Stimulated activated CD4-positive, alpha-beta T cell treated with anti-CD3 and anti-CD28 coated beads, Interleukin-4, amount 100 ng/mL, for 1 hour (primary cell): ENCODE measurements around the gene HHAT.

ENCODE experiments used
- DNase-seq: peaks from one replicate; pipeline ENCODE4 v3.0.0-alpha.2; 2020

Gene HHAT

DNA sequence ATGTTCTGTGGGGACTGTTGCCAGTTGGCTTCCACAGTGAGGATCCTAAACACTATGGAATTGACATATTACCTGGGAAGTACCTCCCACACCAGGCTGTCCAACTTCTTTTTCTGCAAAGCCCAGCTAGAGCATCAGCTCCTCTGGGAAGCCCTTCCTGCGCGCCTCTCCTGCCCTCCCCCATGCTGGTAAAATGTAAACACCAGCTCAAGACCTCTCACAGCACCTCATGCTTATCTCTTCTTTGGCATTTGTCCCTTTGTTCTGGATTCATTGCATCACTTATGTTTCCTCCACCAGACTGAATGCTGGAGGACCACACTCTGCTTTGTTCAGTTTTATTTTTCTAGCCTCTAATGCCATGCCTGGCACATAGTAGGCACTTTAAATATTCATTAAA is 172.1 kb downstream of the HHAT start:
- DNase-seq, result no peak

DNA sequence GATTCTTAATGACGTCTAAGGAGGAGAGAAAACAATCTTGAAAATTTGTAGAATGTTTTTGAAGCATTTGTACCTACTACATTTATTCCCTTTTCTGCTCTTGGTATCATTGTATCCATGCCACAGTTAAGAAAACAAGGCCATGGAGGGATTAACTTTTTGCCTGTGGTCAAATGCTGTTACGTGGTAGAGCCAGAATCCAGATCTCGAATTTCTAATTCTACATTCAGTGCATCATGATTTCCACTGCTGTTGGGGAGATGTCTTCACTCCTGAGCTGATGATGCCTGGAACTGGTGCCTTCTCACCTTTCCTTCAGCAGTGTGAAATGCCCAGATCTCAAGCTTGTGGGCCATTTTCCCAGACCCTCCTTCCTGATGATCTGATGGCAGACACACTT is 175.6 kb downstream of the HHAT start:
- DNase-seq, result no peak

DNA sequence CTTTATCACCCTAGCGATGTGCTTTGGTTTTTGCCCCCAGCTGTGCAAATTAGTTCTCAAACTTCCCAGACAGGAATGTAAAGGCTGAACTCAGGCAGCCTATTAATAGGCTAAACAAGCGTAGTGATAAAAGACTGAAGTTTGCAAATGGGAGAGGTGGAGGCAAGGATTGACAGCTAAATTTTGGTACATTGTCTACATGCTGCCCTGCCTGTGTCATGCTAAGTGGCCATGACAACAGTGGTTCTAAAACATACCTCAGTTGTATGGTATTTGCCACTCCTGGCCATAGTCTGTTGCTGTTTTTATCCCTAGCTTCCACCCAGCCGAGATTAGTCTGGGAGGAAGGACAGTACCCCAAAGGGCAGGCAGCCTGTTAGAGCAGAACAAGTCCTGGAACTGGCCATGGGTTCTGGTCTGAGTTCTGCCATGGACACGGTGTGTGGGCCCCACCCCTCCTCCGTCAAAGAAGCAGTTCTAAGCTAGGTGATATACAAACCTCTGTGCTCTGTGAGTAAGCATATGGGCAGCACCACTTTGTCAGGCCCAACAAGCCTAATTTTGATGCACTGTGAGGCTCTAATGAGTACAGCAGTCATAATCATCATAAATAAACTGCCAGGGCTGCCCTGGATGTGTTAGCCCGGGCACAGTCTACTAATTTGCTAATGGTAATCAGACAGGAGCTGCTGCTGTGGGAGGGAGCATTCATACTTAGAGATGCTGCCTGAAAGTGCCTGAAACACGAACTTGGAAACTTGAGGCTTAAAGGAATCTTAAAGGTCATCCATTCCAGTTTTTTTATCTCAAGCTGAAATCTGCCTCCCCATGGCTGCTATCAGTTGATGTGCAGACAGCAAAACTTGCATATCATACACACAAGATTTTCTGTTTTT is 177.1 kb downstream of the HHAT start:
- no peak for DNase-seq

DNA sequence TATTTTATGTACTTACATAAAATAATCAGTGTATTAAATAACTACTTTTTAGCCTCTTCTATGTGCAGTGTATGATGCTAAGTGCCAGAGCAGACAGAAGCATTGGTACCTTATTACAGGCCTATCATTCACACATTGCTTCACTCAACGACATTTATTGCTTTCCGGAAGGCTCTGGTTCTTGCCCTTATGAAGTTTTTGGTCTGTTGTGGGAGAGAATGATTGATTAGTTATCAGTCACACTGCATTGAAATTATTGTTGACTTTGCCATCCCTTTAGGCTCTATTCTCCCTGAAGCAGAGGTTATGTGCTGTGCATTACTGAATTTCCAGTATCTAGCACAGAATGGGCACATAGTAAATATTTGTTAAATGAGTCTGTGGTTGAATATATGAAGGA is 178.0 kb downstream of the HHAT start:
- no peak for DNase-seq

DNA sequence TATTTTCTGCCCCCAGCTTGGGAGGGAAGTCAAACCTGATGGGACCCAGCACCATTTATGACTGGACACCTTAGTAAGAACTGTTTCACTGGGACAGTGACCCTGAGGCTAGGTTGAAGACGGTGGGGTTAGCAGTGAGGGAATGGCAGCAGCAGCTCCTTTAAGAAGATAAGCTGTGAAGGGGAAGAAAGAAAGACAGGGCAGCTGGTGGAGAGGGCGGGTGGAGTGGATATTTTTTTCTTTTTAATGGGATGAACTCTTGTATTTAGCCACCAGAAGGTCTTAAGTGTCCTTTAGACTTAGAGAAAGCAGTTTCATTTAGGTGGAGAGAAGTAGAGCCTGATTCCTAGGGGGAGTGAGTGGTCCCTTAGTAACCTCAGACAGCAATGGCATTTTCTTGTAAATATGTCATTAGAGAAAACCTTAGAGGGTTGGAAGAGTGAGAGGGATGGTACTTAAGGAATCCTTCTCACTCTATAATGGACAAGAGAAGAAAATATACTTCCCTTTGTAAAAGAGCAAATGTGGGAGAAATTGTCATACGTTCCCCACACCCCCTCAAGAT is 187.5 kb downstream of the HHAT start:
- no peak for DNase-seq

DNA sequence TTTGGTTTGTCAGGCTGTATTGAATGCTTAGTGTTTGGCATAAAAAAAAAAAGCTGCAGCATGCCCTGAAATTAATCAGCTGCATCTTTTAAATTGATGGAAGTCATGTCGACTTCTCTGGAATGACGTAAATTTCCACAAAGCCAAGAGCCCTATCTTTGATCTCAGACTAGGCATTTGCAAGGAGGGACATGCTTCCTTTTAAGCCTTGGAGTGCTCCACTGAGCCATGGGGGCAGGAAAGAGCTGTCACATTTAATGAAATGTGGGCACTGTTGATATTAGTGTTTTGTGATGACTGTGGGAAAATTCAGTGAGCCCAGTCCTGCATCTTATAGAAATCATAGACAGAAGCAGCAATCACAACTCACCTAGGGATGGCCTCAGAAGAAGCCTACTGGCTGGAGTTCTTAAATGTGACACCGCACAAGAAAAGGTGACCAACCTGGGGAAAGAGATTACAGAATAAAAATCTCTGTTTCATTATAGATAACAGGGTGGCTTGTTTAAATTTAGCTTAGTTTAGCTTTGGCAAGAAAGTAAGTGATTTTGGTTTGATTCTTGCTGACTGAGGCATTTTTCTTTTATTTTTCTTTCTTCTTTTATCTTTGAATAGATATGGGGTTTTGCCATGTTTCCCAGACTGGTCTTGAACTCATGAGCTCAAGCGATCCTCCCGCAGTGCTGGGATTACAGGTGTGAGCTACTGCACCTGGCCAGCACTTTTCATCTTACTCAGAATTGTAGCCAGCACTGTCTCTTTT is 188.2 kb downstream of the HHAT start:
- DNase-seq, result no peak

DNA sequence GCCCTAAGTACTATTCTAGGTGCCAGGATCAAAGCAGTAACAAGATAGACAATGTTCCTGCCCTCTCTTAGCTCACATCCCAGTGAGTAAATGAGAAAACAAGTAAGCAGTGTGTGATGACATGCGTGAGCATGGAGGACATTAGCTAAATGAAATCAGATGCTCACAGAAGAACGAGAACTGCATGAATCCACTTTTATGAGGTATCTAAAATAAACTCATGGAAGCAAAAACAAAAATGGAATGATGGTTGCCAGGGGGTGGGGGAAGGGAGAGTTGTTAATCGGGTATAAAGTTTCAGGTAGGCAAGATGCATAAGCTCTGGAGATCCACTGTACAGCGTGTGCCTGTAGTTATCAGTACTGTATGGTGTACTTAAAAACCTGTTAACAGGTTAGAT is 195.1 kb downstream of the HHAT start:
- DNase-seq, result no peak

DNA sequence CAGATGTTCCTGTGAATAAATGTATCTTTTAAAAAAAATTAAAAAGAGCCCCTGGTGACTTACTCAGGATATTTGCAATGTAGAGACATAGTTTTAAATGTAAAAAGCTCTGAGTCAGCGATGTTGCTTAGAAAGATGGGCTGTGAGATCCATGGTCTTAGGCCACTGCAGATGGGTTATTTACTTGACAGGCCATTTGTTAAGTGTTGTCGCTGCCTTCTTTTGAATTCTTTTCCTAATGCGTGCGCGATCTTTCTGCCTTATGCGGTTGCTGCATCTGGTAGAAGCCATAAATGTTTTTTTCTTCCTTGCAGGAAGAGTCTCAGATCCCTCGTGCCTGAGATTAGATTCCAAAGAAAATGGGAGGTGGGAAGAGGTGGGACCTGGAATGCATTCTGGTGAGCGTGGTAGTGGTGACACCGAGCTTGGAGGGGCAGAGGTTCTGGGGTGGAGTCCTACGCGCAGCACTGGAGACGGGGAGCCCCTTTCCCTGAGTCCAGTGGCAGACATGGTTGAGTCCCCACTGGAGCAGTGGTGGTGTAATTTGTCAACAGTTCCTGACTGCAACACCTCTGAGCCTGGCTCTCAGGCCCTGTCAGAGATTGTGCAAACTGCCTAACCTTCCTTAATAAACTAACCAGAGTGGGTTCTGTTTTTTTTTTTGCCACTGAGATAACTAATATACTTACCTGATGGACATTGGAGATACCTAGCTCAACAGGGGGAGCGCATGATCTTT is 197.2 kb downstream of the HHAT start:
- no peak for DNase-seq

DNA sequence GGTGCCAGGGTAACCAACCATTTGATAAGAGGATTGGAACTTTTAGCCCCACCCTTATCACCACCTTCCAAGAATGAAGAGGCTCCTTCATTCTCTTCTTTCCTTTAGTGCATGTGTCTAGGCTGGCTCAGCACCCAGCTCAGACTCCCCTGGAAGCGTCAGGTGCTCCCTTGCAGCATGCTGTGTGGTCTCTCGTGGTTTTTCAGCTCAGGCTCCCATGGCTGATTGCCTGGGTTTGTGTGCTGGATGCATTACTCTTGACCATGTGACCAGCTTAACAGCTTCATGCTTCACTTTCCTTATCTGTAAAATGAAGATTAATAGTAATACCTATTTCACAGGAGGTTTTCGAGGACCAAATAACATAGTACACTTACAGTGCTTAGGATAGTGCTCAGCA is 198.4 kb downstream of the HHAT start:
- no peak for DNase-seq

DNA sequence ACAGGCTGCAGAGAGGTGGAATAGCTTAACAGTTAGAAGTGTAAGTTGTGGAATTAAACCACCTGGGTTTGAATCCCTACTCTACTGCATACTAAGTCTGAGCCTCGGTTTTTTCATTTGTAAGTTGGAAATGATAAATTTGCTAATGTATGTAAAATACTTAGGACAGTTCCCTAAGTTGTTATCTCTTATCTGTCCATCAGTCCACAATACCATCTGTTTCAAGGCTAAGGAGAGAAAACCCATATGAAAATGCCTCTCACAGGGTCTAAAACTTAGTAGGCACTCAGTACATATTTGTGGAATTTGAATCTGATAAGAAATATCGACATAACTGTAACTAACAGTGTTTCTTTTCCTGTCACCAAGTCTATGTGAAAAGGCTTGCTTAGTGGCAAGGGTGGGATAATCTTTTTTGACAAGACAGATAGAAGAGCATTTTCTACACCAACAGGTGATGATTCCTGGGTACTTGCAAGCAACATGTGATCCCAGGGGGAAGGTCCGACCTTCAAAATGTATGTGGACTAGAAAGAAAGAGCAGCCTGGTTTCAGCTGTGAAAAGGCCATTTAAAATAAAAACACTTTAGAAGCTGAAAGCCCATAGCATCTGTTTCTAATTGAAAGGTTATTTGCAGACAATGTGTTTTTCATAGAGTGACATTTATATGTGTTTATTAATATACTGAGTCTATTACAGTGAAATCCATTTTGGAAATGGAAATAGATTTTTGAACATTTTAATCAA is 202.9 kb downstream of the HHAT start:
- DNase-seq, result no peak

DNA sequence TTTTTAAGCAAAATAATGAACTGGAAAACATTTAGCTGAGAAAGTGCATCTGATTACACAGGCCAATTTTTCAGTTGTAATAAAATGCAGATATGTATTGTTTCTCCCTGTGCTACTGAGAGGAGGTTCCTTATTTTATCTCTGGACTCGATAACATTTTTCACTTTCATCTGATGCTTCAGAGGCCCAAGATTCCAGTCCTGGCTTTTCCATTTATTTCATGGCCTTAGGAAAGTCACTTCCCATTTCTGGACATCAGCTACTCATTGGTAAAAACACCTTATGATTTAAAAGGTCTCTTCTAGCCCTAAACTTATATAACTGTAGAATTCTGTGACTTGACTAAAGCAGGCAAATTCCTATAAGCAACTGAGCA is 203.5 kb downstream of the HHAT start:
- DNase-seq, result no peak

DNA sequence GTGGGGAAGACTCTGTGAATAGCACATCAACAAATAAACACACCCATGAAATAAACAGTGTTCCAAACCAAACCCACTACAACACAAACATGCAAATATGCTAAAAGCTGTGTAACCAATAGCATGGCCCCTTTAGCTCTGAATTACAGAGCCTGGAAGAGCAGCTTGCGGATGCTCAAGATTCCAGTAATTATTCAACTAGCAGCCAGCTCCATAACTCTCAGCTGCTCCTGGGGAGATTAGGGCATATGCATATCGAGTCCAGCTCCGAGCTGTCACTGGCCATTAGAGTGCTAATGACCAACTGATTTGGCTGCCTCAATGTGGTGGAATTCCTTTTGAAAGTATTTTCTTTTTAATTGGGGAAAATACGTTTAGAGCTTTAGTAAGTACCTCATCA is 207.1 kb downstream of the HHAT start:
- no peak for DNase-seq

DNA sequence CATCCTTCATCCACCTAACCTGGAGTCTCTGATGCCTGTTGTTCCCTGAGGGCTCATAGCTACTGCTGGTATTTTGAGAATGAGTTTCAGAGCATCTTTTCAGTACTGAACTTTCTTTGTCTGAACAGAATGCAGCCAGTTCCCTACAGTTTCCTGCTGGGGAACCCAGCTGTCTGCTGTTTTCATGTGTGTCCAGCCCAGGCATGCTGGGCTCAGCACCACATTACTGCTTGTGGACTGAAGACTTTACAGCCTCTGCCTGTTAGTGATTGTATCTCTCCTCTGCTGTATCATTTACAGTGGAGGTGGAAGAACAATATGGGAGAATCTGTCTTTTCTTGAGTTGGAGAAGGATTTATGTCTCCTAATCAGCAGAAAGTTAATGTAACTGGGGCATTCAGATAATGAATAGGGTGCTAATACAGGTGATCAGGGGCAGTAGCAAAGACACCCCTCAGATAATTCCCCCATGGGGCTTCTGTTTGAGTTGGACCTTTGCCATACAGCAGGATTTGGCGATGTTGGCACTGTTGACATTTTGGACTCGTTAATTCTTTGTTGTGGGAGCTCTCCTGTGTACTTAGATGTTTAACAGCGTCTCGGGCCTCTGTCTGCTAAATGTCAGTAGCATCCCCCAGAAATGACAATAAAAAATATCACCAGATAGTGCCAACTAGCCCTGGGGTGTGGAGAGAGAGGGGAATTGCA is 207.7 kb downstream of the HHAT start:
- DNase-seq, result no peak

DNA sequence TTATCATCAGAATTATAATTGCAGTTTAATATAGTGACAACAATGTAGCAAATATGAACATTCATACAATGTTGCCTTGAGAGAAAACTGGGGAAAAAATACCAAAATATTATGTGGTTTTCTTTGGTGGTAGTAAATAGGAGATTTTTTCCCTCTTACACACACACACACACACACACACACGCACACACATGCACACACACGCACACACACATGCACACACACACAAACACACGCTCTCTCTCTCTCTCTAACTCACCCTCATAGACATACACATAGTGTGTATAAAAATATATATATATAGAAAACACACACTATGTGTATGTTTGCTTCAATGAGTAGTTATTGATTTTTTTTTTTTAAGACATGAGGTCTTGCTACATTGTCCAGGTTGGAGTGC is 211.6 kb downstream of the HHAT start:
- no peak for DNase-seq

DNA sequence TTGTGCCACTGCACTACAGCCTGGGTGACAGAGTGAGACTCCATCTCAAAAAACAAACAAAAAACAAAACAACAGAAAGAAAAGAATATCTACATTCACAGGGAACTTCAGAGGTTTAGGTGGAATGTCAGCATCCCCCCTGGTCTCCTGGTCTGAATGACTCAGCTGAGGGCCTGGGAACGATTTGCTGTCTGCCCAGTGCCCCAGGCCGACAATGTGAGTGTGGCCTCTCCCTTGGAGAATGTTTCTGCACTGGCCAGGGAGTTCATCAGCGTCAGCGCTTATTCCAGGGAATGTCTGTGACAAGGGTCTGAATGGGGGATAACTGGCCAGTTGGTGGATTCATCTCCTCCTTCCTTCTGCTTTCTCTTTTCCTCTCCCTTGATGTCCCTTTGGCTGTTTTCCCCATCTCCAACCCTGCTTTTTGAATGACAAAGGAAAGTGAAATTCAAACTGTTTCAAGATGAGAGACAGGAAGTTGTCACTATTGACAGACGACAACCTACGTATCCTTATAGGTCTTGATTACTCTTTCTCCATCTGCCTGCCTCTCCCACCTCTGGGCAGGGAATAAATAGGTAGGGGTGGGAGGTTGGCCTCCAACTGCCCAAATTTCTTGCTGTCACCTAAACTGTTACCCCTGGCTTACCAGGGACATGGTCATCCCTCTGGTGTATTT is 213.1 kb downstream of the HHAT start:
- no peak for DNase-seq

DNA sequence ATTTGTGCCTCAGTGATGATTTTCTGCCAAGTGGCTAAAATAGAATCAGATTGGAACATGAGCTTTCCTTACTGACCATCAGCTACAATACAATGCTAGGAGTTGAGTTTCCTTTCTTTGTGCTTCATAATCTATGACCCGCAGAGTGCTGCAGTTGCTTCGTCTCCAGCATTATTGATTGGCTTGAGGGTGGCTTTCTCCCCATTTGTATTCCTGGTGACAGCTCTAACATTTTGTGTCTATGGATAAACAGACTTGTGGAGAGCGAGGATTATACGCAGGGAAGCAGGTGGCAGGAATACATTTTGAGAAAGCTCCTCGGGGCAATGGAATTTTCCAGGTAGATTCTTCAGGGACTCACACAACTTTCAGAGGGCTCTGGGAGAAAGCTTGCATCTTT is 223.2 kb downstream of the HHAT start:
- DNase-seq, result no peak

DNA sequence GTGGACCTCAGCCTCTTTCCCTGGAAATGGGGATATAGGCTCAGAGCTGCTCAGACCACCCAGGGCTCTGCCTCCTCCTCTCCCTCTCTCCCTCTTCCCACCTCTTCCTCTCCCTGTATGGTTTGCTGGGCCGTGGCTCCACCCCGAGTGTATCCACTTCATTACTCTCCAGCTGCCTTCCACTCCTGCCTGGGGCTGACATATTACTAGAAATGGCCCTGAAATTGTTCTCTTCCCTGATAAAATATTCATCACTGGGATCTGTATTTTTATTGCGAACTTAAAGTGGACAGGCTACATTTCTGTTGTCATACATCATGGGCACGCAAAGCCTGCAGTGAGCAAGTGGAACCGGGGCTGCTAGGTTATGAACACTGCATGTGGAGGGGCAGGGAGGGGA is 225.0 kb downstream of the HHAT start:
- no peak for DNase-seq

DNA sequence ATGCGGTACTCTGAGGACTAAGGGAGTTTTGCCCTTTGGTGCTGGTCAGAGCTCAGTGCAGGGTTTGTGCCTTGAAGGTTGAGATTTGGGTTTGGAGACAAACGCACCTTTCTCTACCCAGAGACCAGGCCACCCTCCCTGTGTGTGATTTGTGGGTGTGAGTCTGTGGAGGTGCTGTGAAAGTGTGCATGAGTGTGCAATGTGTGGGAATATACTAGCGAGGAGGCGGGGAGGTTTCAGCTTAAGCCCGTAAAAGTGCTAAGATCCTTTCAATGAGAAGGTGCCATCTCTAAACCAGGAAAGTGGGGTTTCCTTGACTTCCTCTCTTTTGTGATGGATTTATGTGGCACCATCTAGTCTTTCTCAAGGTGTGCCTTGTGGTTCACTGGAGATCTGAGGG is 225.7 kb downstream of the HHAT start:
- DNase-seq, result no peak

DNA sequence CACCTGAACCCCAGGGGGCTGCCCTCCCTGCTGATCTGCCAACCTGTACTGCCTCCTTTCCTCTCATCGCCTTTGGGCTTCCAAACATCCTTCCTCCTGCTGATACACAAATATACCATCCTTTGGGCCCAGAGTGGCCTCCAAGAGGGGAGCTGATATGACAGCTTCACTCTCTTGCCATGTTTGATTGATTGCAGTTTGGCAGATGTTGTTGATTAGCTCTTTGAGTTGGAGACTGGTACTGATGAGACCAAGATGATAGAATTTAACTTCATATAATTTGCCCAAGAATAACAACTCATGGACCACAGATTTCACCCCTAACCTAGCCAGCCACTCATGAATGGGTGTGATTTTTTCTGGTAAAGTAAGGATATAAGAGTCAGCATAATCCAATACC is 227.8 kb downstream of the HHAT start:
- DNase-seq, result no peak

DNA sequence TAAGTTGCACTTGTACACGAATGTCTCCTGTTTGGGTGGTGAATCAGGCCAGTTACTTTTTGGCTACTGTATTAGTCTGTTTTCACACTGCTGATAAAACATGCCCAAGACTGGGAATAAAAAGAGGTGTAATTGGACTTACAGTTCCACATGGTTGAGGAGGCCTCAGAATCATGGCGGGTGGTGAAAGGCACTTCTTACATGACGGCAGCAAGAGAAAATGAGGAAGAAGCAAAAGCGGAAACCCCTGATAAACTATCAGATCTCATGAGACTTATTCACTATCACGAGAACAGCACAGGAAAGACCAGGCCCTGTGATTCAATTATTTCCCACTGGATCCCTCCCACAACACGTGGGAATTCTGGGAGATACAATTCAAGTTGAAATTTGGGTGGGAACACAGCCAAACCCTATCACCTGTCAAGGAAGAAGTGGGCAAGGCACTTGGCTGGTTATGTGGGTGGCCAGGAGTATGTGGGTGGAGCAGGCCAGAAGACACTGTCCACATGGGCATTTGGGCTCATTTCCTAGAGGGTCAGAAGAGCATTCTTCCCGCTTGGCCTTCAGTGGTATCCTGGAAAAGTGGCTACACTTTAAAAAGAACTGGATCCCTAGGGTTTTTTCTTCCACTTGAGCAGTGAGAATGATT is 228.8 kb downstream of the HHAT start:
- no peak for DNase-seq

DNA sequence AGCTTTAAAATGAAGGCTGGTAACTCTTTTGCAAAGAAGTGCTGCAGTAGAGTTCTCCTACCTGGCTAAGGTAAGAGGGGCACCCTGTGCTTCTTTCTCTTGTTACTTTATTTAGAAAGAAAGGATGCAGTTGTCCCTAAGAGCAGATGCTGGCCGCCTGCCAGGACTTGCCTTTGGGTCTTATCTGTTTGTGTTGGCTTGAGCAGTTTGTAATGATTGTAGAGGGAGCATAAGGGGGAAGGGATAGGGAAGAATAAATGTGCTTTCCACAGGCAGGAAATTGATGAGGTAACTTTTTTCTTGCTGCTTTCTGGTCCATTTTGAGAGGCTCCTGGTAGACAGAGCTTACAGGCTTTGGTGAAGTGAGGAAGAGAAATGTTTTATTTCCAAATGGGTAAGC is 229.6 kb downstream of the HHAT start:
- no peak for DNase-seq
